Fibroblast of lung (primary cell): Measurements from ENCODE around the gene RAB18.

Experiments used
- CTCF ChIP-seq, 2 donors: IDR thresholded peaks in 1 of 2; conservative IDR thresholded peaks in 1 of 2; 1 replicate in 1 of 2; 2 replicates in 1 of 2; pipeline ENCODE4 v1.5.1; 2011 to 2012; ENCODE audit warnings: low read length in 2 of 2, control low read depth in 1 of 2, inconsistent platforms in 1 of 2, low read depth in 1 of 2, mild to moderate bottlenecking in 1 of 2
- EZH2 ChIP-seq: IDR thresholded peaks from 2 replicates; pipeline ENCODE4 v1.5.1; 2012; ENCODE audit warnings: low read length, control low read depth, mild to moderate bottlenecking; ENCODE audit errors: missing control alignments

DNA sequence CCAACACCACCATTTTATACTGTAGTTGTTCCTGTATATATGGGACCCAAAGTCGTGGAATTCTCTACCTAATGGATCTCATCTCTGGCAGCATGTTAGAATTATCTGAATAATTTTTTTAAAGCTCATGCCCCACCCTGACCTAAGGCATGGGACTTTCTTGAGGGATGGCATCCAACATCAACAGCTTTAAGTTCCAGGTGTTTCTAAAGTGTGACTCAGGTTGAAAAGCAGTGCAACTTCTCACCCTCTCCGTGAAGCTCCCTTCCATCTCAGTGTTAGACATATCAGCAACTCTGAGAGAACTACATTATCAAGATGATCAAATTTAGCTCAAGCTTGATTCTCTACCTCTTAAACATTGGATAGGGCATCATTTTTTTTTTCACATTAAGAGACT, 18.1 kb upstream of the RAB18 start:
- TF ChIP-seq CTCF (conservative IDR thresholded peaks at IDR 0.05 in 1 of 2, IDR thresholded peaks at IDR 0.05 in 1 of 2; ENCODE audit: low read depth in 1 of 2, low read length in 2 of 2) = no peak
- no peak for TF ChIP-seq EZH2
